Thyroid gland (tissue), 4 donors: ENCODE results near the gene ACBD6.

Experiments used
- CTCF ChIP-seq, 6 experiments: fragments of 200-600 bp in 3 of 6; fragments of 450-650 bp in 3 of 6; sonication (generic) in 3 of 6; IDR thresholded peaks; one replicate each; pipeline ENCODE4 v1.5.1; 2016 to 2019; ENCODE audit warnings: antibody characterized with exemption in 6 of 6, mild to moderate bottlenecking in 2 of 6, inconsistent platforms in 1 of 6, moderate library complexity in 1 of 6
- POLR2A ChIP-seq, 2 donors: fragments of 450-650 bp; IDR thresholded peaks; one replicate each; pipeline ENCODE4 v1.6.1; 2017; ENCODE audit warnings: antibody characterized with exemption in 2 of 2, mild to moderate bottlenecking in 2 of 2, moderate library complexity in 1 of 2

GRCh38 chr1:180353945-180354344 is 148.4 kb downstream of the ACBD6 start:
- TF ChIP-seq CTCF (IDR thresholded peaks at IDR 0.05) (no peak), POLR2A (IDR thresholded peaks at IDR 0.05) (no peak)
